Measurements from ENCODE around the gene PURA. TPM values are rescaled to one million over a fixed set of nuclear protein-coding genes. Genes with fewer than 3 reads are reported as not detected.

Gene PURA
- total and polyA plus RNA-seq, 11 donors, result 5.6 to 30.9 (median 20.2) TPM

GRCh38 chr5:140106101-140106500 lies 7.8 kb upstream of the PURA start:
- Histone ChIP-seq H3K27me3 (peaks cover 0 to 12% (median 0%) of the 10 kb centered on the region in 9 donors), H3K9me3 (no peaks in the 10 kb centered on the region), H3K36me3 (no peaks in the 10 kb centered on the region), H3K4me1 (peaks cover 0 to 40% (median 22%) of the 10 kb centered on the region in 12 donors), H3K27ac (peak overlapping the region in 9 of 12 donors; percentile 95 to 100 (median 99)), H3K4me3 (peak overlapping the region in 1 of 12 donors; percentile 82)
- no peak for ATAC-seq
- DNase-seq, result no peak
- TF ChIP-seq POLR2A (IDR thresholded peaks at IDR 0.05), result no peak
- peak in 1 of 12 donors; percentile 7 for TF ChIP-seq CTCF (IDR thresholded peaks at IDR 0.05)
- intact Hi-C loops (cut with DNase I), result loop anchor here in 3 of 10 donors (5.0 kb wide), 2 partner anchors 36 to 51 kb away; no protein-coding TSS in a partner anchor
- WGBS, 4 donors, result 64 to 70% (median 66%) methylated on average over 5 of the region's 5 CpGs

- ATAC-seq (peak in 3 of 4 donors; percentile 8 to 27 (median 19)), DNase-seq (no peak)
- Histone ChIP-seq H3K4me3 (peak overlapping the region; percentile 41 to 87 (median 74)), H3K27ac (peak overlapping the region; percentile 95 to 100 (median 98)), H3K36me3 (no peaks in the 10 kb centered on the region), H3K27me3 (peaks cover 0 to 12% (median 0%) of the 10 kb centered on the region in 9 donors), H3K4me1 (peaks cover 0 to 45% (median 24%) of the 10 kb centered on the region in 12 donors), H3K9me3 (no peaks in the 10 kb centered on the region)
- intact Hi-C loops (cut with DNase I), result loop anchor here in 3 of 10 donors (5.0 kb wide), 2 partner anchors 35 to 50 kb away; no protein-coding TSS in a partner anchor
- TF ChIP-seq POLR2A (IDR thresholded peaks at IDR 0.05) (no peak), CTCF (IDR thresholded peaks at IDR 0.05) (no peak)
- WGBS, 4 donors, result 50 to 58% (median 52%) methylated on average over 16 of the region's 16 CpGs
Observed at GRCh38 chr5:140106805-140107311, 7.1 kb upstream of the PURA start.

- Histone ChIP-seq H3K36me3 (no peaks in the 10 kb centered on the region), H3K27ac (peak overlapping the region; percentile 95 to 100 (median 98)), H3K9me3 (no peaks in the 10 kb centered on the region), H3K4me3 (peak overlapping the region; percentile 41 to 87 (median 74)), H3K27me3 (peaks cover 0 to 12% (median 0%) of the 10 kb centered on the region in 9 donors), H3K4me1 (peaks cover under 1 to 52% (median 28%) of the 10 kb centered on the region in 12 donors)
- TF ChIP-seq POLR2A (IDR thresholded peaks at IDR 0.05), result peak; percentile 5 to 89
- TF ChIP-seq CTCF (IDR thresholded peaks at IDR 0.05), result peak in 9 of 12 donors; percentile 17 to 52 (median 39)
- 0 to 1% (median 0%) methylated on average over 63 to 85 of the region's 88 CpGs for WGBS, 4 donors
- ATAC-seq (peak; percentile 92 to 98 (median 98)), DNase-seq (peak; percentile 94 to 97 (median 95))
- intact Hi-C loops (cut with DNase I), result loop anchor here in 3 of 10 donors (5.0 kb wide), 2 partner anchors 35 to 50 kb away; no protein-coding TSS in a partner anchor
Observed at GRCh38 chr5:140107312-140108092, 6.4 kb upstream of the PURA start.
